Calu3 (cell line): ENCODE data around the gene HS6ST1. TPM values are rescaled to one million over a fixed set of nuclear protein-coding genes. Genes with fewer than 3 reads are reported as not detected.

Source experiments
- BruUV-seq: library from RNA; stranded (reverse); fragments of 400-500 nt; replicated peaks from 2 replicates; lab custom pipeline; 2021; lab: Mats Ljungman, UMichigan
- CTCF ChIA-PET: fragments of 300-600 bp; sonication (Branson Sonifier 250); formaldehyde crosslinking; loops from one replicate; lab custom pipeline; 2022; ENCODE audit warnings: antibody characterized with exemption; lab: Charles Lee
- DNase-seq: peaks from one replicate; pipeline ENCODE4 v3.0.0; 2022
- H3K27ac Mint-ChIP-seq: one replicate; pipeline ENCODE4 v1.8.0; 2022; ENCODE audit warnings: mixed read lengths; ENCODE audit not compliant: unreplicated experiment
- H3K27me3 Mint-ChIP-seq: one replicate; pipeline ENCODE4 v1.8.0; 2022; ENCODE audit warnings: mixed read lengths; ENCODE audit not compliant: unreplicated experiment
- H3K36me3 Mint-ChIP-seq: one replicate; pipeline ENCODE4 v1.8.0; 2022; ENCODE audit warnings: mild to moderate bottlenecking, moderate library complexity, mixed read lengths; ENCODE audit not compliant: insufficient read depth, unreplicated experiment
- H3K4me1 Mint-ChIP-seq: one replicate; pipeline ENCODE4 v1.8.0; 2022; ENCODE audit warnings: mild to moderate bottlenecking, low read depth, mixed read lengths; ENCODE audit not compliant: unreplicated experiment
- H3K4me3 Mint-ChIP-seq: one replicate; pipeline ENCODE4 v1.8.0; 2022; ENCODE audit warnings: mild to moderate bottlenecking, low read depth, moderate library complexity, mixed read lengths; ENCODE audit not compliant: unreplicated experiment
- H3K9me3 Mint-ChIP-seq: one replicate; pipeline ENCODE4 v1.8.0; 2022; ENCODE audit warnings: low read depth, mixed read lengths; ENCODE audit not compliant: unreplicated experiment
- CTCF ChIP-seq: fragments of 200-600 bp; IDR thresholded peaks from one replicate; pipeline ENCODE4 v1.8.0; 2022; ENCODE audit warnings: antibody characterized with exemption; ENCODE audit not compliant: unreplicated experiment
- intact Hi-C: fragments of 100-400 bp; cut with micrococcal nuclease; formaldehyde crosslinking; loops from one replicate; pipeline ENCODE4 v1.10.0; 2022; ENCODE audit not compliant: unreplicated experiment
- total RNA-seq: library from RNA; stranded (reverse); gene quantifications from 2 replicates; pipeline ENCODE4 v1.2.3, GENCODE V29; 2022

HS6ST1 gene
- total RNA-seq, 1 experiment from 2014 or later, result 34.6 TPM

DNA sequence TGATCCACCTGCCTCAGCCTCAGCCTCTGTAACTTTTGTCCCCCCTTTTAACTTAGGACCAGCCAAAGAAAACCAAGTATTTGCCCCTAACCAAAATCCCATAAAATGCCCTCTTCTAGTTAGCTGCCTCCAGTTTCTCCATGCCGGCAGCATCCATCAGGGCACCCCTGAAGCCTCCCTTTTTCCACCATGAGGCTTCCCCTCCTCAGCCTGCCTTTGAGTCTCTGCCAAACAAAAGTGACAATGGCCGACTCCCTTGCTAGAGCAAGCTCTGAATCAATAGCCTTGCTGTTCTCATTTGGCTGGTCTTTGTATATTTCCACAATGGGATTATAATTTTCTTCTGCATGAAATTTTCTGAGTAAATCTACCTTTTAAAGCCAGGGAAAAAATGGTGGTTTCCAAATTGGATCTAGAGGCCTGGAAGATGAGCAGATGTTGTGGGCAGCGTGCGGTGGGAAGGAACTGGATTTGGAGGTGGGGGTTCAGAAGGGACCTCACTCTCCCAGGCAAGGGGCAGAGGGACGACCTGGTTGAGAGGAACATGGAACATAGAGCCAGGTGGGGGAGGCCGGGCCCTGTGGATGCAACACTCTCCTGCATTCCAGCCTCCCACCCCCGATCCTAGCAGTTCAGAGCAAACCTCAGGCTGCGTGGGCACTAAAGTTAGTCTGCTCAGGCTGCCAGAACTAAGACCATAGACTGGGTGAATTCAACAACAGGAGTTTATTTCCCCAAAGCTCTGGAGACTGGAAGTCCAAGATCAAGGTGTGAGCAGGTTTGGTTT lies 80.6 kb downstream of the HS6ST1 start:
- Mint-ChIP-seq H3K4me1 (no peaks in the 10 kb centered on the region), H3K9me3 (no peaks in the 10 kb centered on the region), H3K4me3 (no peak overlapping the region), H3K27ac (no peak overlapping the region), H3K27me3 (peaks cover 67% of the 10 kb centered on the region), H3K36me3 (peaks cover 6% of the 10 kb centered on the region)
- CTCF ChIA-PET, result no interaction called here
- intact Hi-C loops, result no loop called here
- no peak for TF ChIP-seq CTCF
- DNase-seq, result no peak
- no TSS peak for BruUV-seq

GRCh38 chr2:128237081-128237534 lies 81.6 kb downstream of the HS6ST1 start:
- no peak overlapping the region for H3K27ac Mint-ChIP-seq
- BruUV-seq, result no TSS peak
- no peak for TF ChIP-seq CTCF
- H3K36me3 Mint-ChIP-seq, result peaks cover 6% of the 10 kb centered on the region
- H3K4me1 Mint-ChIP-seq, result no peaks in the 10 kb centered on the region
- CTCF ChIA-PET, result no interaction called here
- no peak overlapping the region for H3K4me3 Mint-ChIP-seq
- no peak for DNase-seq
- no peaks in the 10 kb centered on the region for H3K9me3 Mint-ChIP-seq
- H3K27me3 Mint-ChIP-seq, result peaks cover 57% of the 10 kb centered on the region
- intact Hi-C loops, result no loop called here

GRCh38 chr2:128236491-128237035 lies 82.1 kb downstream of the HS6ST1 start:
- Mint-ChIP-seq H3K4me3 (no peak overlapping the region), H3K36me3 (peaks cover 6% of the 10 kb centered on the region), H3K9me3 (no peaks in the 10 kb centered on the region), H3K27me3 (peaks cover 52% of the 10 kb centered on the region), H3K4me1 (no peaks in the 10 kb centered on the region), H3K27ac (no peak overlapping the region)
- BruUV-seq, result no TSS peak
- CTCF ChIA-PET, result no interaction called here
- DNase-seq, result no peak
- TF ChIP-seq CTCF, result no peak
- intact Hi-C loops, result no loop called here

DNA sequence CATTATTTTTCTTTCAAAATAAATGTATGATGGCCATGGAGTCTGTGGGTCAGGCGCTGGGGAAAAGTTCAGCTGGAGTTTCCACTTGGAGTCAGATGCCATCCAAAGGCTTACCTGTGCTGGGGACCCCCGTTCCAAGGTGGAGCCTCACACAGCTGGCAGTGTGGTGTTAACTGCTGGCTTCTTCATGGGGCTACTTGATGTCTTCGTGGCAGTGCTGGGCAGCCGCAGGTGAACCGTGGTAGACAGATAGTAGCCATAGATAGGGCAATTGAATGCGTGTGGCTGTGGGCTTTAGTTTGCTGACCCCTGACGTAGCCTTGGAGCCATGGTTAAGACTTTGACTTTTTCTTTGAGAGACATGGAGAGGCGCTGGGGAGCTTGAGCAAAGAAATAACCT lies 83.1 kb downstream of the HS6ST1 start:
- no peak overlapping the region for H3K27ac Mint-ChIP-seq
- intact Hi-C loops, result no loop called here
- H3K36me3 Mint-ChIP-seq, result peaks cover 6% of the 10 kb centered on the region
- BruUV-seq, result no TSS peak
- H3K9me3 Mint-ChIP-seq, result no peaks in the 10 kb centered on the region
- H3K27me3 Mint-ChIP-seq, result peaks cover 43% of the 10 kb centered on the region
- CTCF ChIA-PET, result no interaction called here
- no peak overlapping the region for H3K4me3 Mint-ChIP-seq
- no peak for DNase-seq
- TF ChIP-seq CTCF, result no peak
- no peaks in the 10 kb centered on the region for H3K4me1 Mint-ChIP-seq
